ENCODE data around the gene MORN1.

DNA sequence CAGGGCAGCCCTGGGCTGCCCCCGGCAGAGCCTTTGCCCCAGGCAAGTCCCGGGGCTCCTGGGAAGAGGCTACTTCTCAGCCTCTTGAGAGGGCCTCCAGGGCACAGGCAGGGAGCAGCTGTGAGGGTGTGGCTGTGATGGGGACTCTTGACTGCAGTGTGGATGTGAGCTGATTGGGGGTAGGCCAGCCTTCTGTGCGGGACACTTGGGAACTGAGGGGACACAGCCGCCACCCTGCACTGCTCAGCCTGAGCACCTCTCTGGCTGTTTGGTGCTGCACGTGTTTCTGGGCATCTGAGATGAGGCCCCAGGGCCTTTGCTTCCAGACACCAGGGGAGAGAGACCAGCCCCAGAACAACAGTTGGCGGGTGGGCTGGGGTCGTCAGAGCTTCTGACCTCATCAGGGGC is 101.2 kb downstream of the MORN1 start:
- TF ChIP-seq, protein P1, sequence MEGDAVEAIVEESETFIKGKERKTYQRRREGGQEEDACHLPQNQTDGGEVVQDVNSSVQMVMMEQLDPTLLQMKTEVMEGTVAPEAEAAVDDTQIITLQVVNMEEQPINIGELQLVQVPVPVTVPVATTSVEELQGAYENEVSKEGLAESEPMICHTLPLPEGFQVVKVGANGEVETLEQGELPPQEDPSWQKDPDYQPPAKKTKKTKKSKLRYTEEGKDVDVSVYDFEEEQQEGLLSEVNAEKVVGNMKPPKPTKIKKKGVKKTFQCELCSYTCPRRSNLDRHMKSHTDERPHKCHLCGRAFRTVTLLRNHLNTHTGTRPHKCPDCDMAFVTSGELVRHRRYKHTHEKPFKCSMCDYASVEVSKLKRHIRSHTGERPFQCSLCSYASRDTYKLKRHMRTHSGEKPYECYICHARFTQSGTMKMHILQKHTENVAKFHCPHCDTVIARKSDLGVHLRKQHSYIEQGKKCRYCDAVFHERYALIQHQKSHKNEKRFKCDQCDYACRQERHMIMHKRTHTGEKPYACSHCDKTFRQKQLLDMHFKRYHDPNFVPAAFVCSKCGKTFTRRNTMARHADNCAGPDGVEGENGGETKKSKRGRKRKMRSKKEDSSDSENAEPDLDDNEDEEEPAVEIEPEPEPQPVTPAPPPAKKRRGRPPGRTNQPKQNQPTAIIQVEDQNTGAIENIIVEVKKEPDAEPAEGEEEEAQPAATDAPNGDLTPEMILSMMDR (IDR thresholded peaks at IDR 0.05; ENCODE audit: low read length) = no peak
- no peak for TF ChIP-seq EZH2 (IDR thresholded peaks at IDR 0.05; ENCODE audit: borderline replicate concordance, low read length)

All from OCI-LY1 (cell line).